AG04449 (cell line): ENCODE results near the gene DAB1.
A peak's percentile ranks its signal among the peaks of the same experiment; 100 is the strongest.

ENCODE experiments used
- CTCF ChIA-PET: fragments of 350-600 bp; formaldehyde crosslinking; extraction: SDS; loops from one replicate; lab custom pipeline; 2021; ENCODE audit warnings: antibody characterized with exemption; lab: Yijun Ruan, JAX
- POLR2A ChIA-PET: fragments of 400-600, 350-600 bp; formaldehyde crosslinking; extraction: SDS; loops from one replicate; lab custom pipeline; 2020; ENCODE audit warnings: antibody characterized with exemption, inconsistent platforms; lab: Yijun Ruan, JAX
- DNase-seq: peaks from one replicate; pipeline ENCODE4 v3.0.0-alpha.2; 2010; ENCODE audit warnings: low read depth, low spot score
- H3K4me3 ChIP-seq: 2 replicates; pipeline ENCODE4 v1.5.1; 2011; ENCODE audit warnings: low read depth, mild to moderate bottlenecking, control low read depth, low read length
- TF ChIP-seq, protein P1 (sequence below): IDR thresholded peaks from one replicate; pipeline ENCODE4 v1.5.1; 2011; ENCODE audit warnings: mild to moderate bottlenecking, moderate library complexity, low read length, control low read depth, inconsistent platforms; ENCODE audit not compliant: insufficient read depth; ENCODE audit errors: missing control alignments

The DAB1 gene

GRCh38 chr1:56970280-56970679 lies 453.6 kb downstream of the DAB1 start:
- no peak for DNase-seq
- POLR2A ChIA-PET = no interaction called here
- CTCF ChIA-PET = no interaction called here
- TF ChIP-seq, protein P1, sequence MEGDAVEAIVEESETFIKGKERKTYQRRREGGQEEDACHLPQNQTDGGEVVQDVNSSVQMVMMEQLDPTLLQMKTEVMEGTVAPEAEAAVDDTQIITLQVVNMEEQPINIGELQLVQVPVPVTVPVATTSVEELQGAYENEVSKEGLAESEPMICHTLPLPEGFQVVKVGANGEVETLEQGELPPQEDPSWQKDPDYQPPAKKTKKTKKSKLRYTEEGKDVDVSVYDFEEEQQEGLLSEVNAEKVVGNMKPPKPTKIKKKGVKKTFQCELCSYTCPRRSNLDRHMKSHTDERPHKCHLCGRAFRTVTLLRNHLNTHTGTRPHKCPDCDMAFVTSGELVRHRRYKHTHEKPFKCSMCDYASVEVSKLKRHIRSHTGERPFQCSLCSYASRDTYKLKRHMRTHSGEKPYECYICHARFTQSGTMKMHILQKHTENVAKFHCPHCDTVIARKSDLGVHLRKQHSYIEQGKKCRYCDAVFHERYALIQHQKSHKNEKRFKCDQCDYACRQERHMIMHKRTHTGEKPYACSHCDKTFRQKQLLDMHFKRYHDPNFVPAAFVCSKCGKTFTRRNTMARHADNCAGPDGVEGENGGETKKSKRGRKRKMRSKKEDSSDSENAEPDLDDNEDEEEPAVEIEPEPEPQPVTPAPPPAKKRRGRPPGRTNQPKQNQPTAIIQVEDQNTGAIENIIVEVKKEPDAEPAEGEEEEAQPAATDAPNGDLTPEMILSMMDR = no peak
- H3K4me3 ChIP-seq = no peak overlapping the region

GRCh38 chr1:56968878-56969495 lies 454.9 kb downstream of the DAB1 start:
- H3K4me3 ChIP-seq = no peak overlapping the region
- TF ChIP-seq, protein P1 = no peak
- ChIA-PET POLR2A (no interaction called here), CTCF (interaction anchor here (0.7 to 2.4 kb wide), 5 partner anchors 9 to 138 kb away, joined by 3 to 21 read pairs (median 3); no protein-coding TSS in a partner anchor)
- DNase-seq = no peak

DNA sequence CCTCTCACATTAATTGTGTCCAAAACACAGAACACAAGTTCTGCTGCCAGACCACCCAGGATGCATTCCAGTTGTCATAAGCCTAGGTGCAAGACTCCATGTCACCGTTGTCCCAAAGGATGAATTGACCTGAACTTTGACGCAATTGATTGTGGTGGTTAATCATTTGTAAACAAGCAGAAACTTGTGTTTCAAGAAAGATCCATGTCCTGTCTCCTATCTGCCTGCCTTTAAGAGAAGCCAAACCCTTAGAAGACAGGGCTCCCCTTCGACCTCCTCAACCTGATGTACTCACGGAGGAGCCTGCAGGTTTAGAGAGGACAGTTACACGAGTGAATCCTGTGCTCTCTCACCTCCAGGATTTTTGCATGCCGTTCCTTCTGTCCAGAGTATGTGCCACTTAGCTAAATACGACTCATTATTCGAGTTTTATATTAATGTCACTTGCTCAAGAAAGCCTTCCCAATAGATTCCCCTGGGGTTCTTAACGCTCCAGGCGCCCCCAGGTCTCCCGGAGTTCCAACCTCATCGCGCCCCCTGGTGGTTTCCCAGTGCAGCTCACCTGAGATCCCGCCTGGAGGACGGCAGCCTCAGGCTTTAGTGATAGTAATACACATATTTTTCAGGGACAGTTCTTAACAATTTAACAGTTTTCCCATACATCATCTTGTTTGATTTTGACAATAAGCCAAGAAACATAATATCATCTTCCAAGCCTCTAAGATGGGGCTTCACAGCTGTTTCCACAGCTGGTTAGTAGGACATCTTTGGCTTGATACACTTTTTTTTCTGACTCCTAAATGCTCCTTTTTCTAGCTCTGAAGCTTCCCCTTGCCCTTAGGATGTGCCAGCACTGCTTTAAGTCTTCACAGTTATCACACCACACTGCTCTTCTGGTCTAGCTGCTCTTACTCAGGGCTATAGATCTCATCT lies 455.7 kb downstream of the DAB1 start:
- no peak for DNase-seq
- ChIA-PET CTCF (interaction anchor here (1.0 to 2.4 kb wide), 9 partner anchors 8 to 160 kb away, joined by 3 to 21 read pairs (median 3); no protein-coding TSS in a partner anchor), POLR2A (no interaction called here)
- TF ChIP-seq, protein P1 = peak; percentile 62
- H3K4me3 ChIP-seq = no peak overlapping the region

DNA sequence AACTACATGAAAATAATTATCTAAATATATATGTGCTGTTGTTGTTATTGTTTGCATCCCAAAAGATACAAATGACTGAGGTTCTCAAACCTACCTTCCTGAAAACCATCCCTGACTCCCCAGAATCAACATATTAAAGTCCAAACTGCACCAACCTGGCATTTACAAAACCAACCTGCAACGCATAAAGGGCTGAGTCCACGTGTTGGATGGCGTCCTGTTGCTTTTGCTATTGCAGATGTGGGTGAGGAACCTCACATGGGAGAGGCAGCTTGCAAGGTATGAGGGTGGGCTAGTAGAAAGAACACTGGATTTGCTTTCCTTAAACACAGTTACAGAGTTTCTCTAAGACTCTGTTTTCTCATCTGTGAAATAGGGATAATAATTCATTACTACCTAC lies 456.5 kb downstream of the DAB1 start:
- ChIA-PET CTCF (interaction anchor here (1.3 to 2.4 kb wide), 3 partner anchors 16 to 147 kb away, joined by 3 to 21 read pairs (median 4); no protein-coding TSS in a partner anchor), POLR2A (no interaction called here)
- no peak for DNase-seq
- TF ChIP-seq, protein P1 = no peak
- no peak overlapping the region for H3K4me3 ChIP-seq

GRCh38 chr1:56966698-56966999 lies 457.2 kb downstream of the DAB1 start:
- ChIA-PET POLR2A (no interaction called here), CTCF (interaction anchor here (1.3 to 1.9 kb wide), 3 partner anchors 15 to 146 kb away, joined by 3 to 10 read pairs (median 4); no protein-coding TSS in a partner anchor)
- DNase-seq = no peak
- TF ChIP-seq, protein P1 = no peak
- H3K4me3 ChIP-seq = no peak overlapping the region

DNA sequence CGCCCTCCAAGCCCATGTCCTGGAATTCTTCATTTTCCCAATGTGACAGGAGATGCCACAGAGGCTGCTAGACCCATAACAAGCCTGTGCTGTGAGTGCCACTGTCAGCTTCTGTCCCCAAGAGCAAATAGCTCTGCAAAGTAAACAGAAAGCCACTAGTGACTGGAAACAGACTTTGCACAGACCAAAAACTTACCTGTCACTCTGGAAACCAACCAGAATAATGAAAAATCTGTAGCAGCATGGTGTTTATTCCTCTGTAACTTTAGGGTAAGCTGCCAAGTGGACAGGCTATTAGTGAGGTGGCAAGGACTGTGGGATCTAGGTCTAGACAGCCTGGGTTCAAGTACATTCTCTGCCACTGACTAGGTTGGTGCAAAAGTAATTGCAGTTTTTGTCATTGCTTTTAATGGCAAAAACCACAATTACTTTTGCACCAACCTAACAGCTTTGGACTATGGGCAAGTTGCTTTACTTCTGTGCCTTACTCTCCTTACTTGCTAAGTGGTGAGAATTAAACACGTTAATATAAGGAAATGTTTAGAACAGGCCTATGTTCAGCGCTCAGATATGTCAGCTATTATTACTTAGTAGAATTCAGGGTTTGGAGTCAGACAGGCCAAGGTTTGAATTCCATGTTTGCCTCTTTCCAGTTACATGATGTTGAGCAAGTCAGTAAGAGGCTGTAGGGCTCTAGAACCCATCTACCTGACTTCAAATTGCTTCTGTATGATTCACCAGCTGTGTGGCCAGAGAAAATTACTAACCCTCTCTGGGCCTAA lies 457.8 kb downstream of the DAB1 start, which contains the start of gene C8B:
C8B (minus strand) TSS at position 100 of the 782 bp plus-strand sequence; CDS start at position 33, 67 bp downstream.
- CTCF ChIA-PET = interaction anchor here (1.8 to 1.9 kb wide), 2 partner anchors 15 to 134 kb away, joined by 4 to 10 read pairs; no protein-coding TSS in a partner anchor
- POLR2A ChIA-PET = no interaction called here

More for the DNA sequence above, 457.8 kb downstream of the DAB1 start, which contains the start of gene C8B:
- DNase-seq = no peak
- TF ChIP-seq, protein P1 = no peak
- no peak within 1 kb of the TSS for H3K4me3 ChIP-seq
